Endodermal cell (in vitro differentiated cells): ENCODE results near the gene TRIM41. TPM values are rescaled to one million over a fixed set of nuclear protein-coding genes. Genes with fewer than 3 reads are reported as not detected.

Source experiments
- DNase-seq: peaks from one replicate; pipeline ENCODE4 v3.0.0-alpha.2; 2017
- H3K27ac ChIP-seq: 2 replicates; pipeline ENCODE4 v1.5.1; 2013; ENCODE audit warnings: mild to moderate bottlenecking, low read depth, low read length, moderate library complexity
- H3K27me3 ChIP-seq: 2 replicates; pipeline ENCODE4 v1.6.1; 2013; ENCODE audit warnings: mild to moderate bottlenecking, low read length, moderate library complexity; ENCODE audit not compliant: insufficient read depth, control insufficient read depth, poor library complexity, severe bottlenecking
- H3K36me3 ChIP-seq: 2 replicates; pipeline ENCODE4 v1.7.0; 2013; ENCODE audit warnings: mild to moderate bottlenecking, low read length, moderate library complexity; ENCODE audit not compliant: control insufficient read depth, insufficient read depth
- H3K4me1 ChIP-seq: one replicate; pipeline ENCODE4 v1.7.0; 2013; ENCODE audit warnings: low read length; ENCODE audit not compliant: control insufficient read depth, insufficient read depth
- H3K4me3 ChIP-seq: 2 replicates; pipeline ENCODE4 v1.5.1; 2013; ENCODE audit warnings: mild to moderate bottlenecking, low read length, moderate library complexity
- H3K9ac ChIP-seq: 2 replicates; pipeline ENCODE4 v1.6.1; 2013; ENCODE audit warnings: mild to moderate bottlenecking, low read length, moderate library complexity; ENCODE audit not compliant: poor library complexity, severe bottlenecking; ENCODE audit errors: extremely low read depth
- H3K9me3 ChIP-seq: 2 replicates; pipeline ENCODE4 v1.6.1; 2013; ENCODE audit warnings: mild to moderate bottlenecking, low read length, moderate library complexity; ENCODE audit not compliant: control insufficient read depth
- H3K27ac Mint-ChIP-seq: 2 replicates; pipeline ENCODE4 v1.8.0; 2020; ENCODE audit warnings: mixed read lengths
- H3K27me3 Mint-ChIP-seq: 2 replicates; pipeline ENCODE4 v1.8.0; 2021; ENCODE audit warnings: mild to moderate bottlenecking, mixed read lengths; ENCODE audit not compliant: insufficient read depth
- H3K36me3 Mint-ChIP-seq: 2 replicates; pipeline ENCODE4 v1.8.0; 2020; ENCODE audit warnings: low read depth, mixed read lengths
- H3K4me1 Mint-ChIP-seq: 2 replicates; pipeline ENCODE4 v1.8.0; 2020; ENCODE audit warnings: mixed read lengths
- H3K4me3 Mint-ChIP-seq: 2 replicates; pipeline ENCODE4 v1.8.0; 2020; ENCODE audit warnings: mild to moderate bottlenecking, moderate library complexity, mixed read lengths
- H3K9me3 Mint-ChIP-seq: 2 replicates; pipeline ENCODE4 v1.8.0; 2020; ENCODE audit warnings: mild to moderate bottlenecking, mixed read lengths
- CTCF ChIP-seq: fragments of 200-600 bp; sonication (generic); conservative IDR thresholded peaks from 2 replicates; pipeline ENCODE4 v1.5.0; 2021; ENCODE audit warnings: antibody characterized with exemption, mild to moderate bottlenecking
- WGBS, 2 experiments: methylation state at CpG; one replicate each; pipeline versions ENCODE4 v1.1.5 to v1.1.7; 2013; ENCODE audit warnings: missing lambda C conversion rate in 2 of 2, mixed read lengths in 1 of 2; ENCODE audit not compliant: insufficient coverage in 1 of 2, insufficient read length in 1 of 2; 5-methylcytosine and 5-hydroxymethylcytosine counted together
- total RNA-seq, 2 donors: library from RNA; stranded (reverse); fragmentation: NEBNext Ultra II Directional in 1 of 2; extraction: Animal tissue kit (Norgen Biotek cat#: 25700) in 1 of 2; gene quantifications; 2 replicates in 1 of 2; 3 replicates in 1 of 2; pipeline ENCODE4 v1.2.1, GENCODE V29; 2021

Gene TRIM41
- total RNA-seq, 2 donors from 2014 or later: 37.5 to 41.7 TPM

GRCh38 chr5:181235323-181235688 is 12.2 kb downstream of the TRIM41 start:
- peak; percentile 58 for DNase-seq
- H3K4me1 Mint-ChIP-seq: no peaks in the 10 kb centered on the region
- 96 to 100% methylated on average over 2 to 5 of the region's 5 CpGs for WGBS, 2 experiments

GRCh38 chr5:181235689-181236366 is 12.7 kb downstream of the TRIM41 start:
- Mint-ChIP-seq H3K4me1 (no peaks in the 10 kb centered on the region), H3K36me3 (peaks cover 77% of the 10 kb centered on the region), H3K4me3 (no peak overlapping the region), H3K9me3 (no peaks in the 10 kb centered on the region), H3K27ac (peak overlapping the region; percentile 27), H3K27me3 (no peaks in the 10 kb centered on the region)
- Histone ChIP-seq H3K27me3 (no peaks in the 10 kb centered on the region), H3K27ac (peak overlapping the region; percentile 51), H3K9ac (no peak overlapping the region), H3K4me1 (no peaks in the 10 kb centered on the region), H3K4me3 (no peak overlapping the region), H3K9me3 (no peaks in the 10 kb centered on the region), H3K36me3 (peaks cover 77% of the 10 kb centered on the region)
- DNase-seq: peak; percentile 49
- WGBS, 2 experiments: 93 to 100% methylated on average over 1 to 5 of the region's 5 CpGs
- TF ChIP-seq CTCF: no peak

More at GRCh38 chr5:181235323-181235688, 12.2 kb downstream of the TRIM41 start:
- no peaks in the 10 kb centered on the region for H3K27me3 ChIP-seq
- TF ChIP-seq CTCF: no peak
- no peaks in the 10 kb centered on the region for H3K27me3 Mint-ChIP-seq
- no peaks in the 10 kb centered on the region for H3K9me3 Mint-ChIP-seq
- no peak overlapping the region for H3K4me3 ChIP-seq
- no peak overlapping the region for H3K9ac ChIP-seq
- peaks cover 77% of the 10 kb centered on the region for H3K36me3 Mint-ChIP-seq
- peak overlapping the region; percentile 27 for H3K27ac Mint-ChIP-seq
- no peaks in the 10 kb centered on the region for H3K4me1 ChIP-seq
- H3K9me3 ChIP-seq: no peaks in the 10 kb centered on the region
- H3K4me3 Mint-ChIP-seq: no peak overlapping the region
- peaks cover 76% of the 10 kb centered on the region for H3K36me3 ChIP-seq
- H3K27ac ChIP-seq: peak overlapping the region; percentile 51

GRCh38 chr5:181236471-181236870 is 13.4 kb downstream of the TRIM41 start:
- Histone ChIP-seq H3K4me1 (peaks cover under 1% of the 10 kb centered on the region), H3K27me3 (no peaks in the 10 kb centered on the region), H3K9ac (no peak overlapping the region), H3K36me3 (peaks cover 77% of the 10 kb centered on the region), H3K27ac (no peak overlapping the region), H3K9me3 (no peaks in the 10 kb centered on the region), H3K4me3 (no peak overlapping the region)
- Mint-ChIP-seq H3K9me3 (no peaks in the 10 kb centered on the region), H3K4me1 (peaks cover 2% of the 10 kb centered on the region), H3K27ac (peak overlapping the region; percentile 3), H3K4me3 (no peak overlapping the region), H3K27me3 (no peaks in the 10 kb centered on the region), H3K36me3 (peaks cover 80% of the 10 kb centered on the region)
- TF ChIP-seq CTCF: no peak
- WGBS, 2 experiments: 91 to 93% methylated on average over 4 to 6 of the region's 6 CpGs
- DNase-seq: no peak
